Nephron progenitor cell (in vitro differentiated cells): Measurements from ENCODE around the gene MLIP.
A peak's percentile ranks its signal among the peaks of the same experiment; 100 is the strongest.

Experiments
- DNase-seq: peaks from one replicate; pipeline ENCODE4 v3.0.0; 2021
- H3K27ac Mint-ChIP-seq: 2 replicates; pipeline ENCODE4 v1.8.0; 2021; ENCODE audit warnings: mild to moderate bottlenecking, moderate library complexity, mixed read lengths
- H3K27me3 Mint-ChIP-seq: 2 replicates; pipeline ENCODE4 v1.8.0; 2021; ENCODE audit warnings: mild to moderate bottlenecking, low read depth, mixed read lengths; ENCODE audit not compliant: poor library complexity
- H3K36me3 Mint-ChIP-seq: 2 replicates; pipeline ENCODE4 v1.8.0; 2021; ENCODE audit warnings: low read depth, mixed read lengths
- H3K4me1 Mint-ChIP-seq: 2 replicates; pipeline ENCODE4 v1.8.0; 2021; ENCODE audit warnings: mixed read lengths
- H3K4me3 Mint-ChIP-seq: 2 replicates; pipeline ENCODE4 v1.8.0; 2021; ENCODE audit warnings: mild to moderate bottlenecking, moderate library complexity, mixed read lengths
- H3K9me3 Mint-ChIP-seq: 2 replicates; pipeline ENCODE4 v1.8.0; 2021; ENCODE audit warnings: mild to moderate bottlenecking, moderate library complexity, mixed read lengths
- CTCF ChIP-seq: fragments of 200-600 bp; sonication (generic); IDR thresholded peaks from 2 replicates; pipeline ENCODE4 v1.5.0; 2021; ENCODE audit warnings: antibody characterized with exemption

MLIP gene

GRCh38 chr6:54107470-54108090 lies 3.7 kb upstream of the MLIP start:
- no peaks in the 10 kb centered on the region for H3K36me3 Mint-ChIP-seq
- peaks cover 18% of the 10 kb centered on the region for H3K4me1 Mint-ChIP-seq
- no peak overlapping the region for H3K27ac Mint-ChIP-seq
- H3K27me3 Mint-ChIP-seq = peaks cover 5% of the 10 kb centered on the region
- DNase-seq = no peak
- no peaks in the 10 kb centered on the region for H3K9me3 Mint-ChIP-seq
- TF ChIP-seq CTCF = no peak
- no peak overlapping the region for H3K4me3 Mint-ChIP-seq

- no peak for TF ChIP-seq CTCF
- DNase-seq = no peak
- no peak overlapping the region for H3K27ac Mint-ChIP-seq
- H3K4me1 Mint-ChIP-seq = peaks cover 18% of the 10 kb centered on the region
- no peak overlapping the region for H3K4me3 Mint-ChIP-seq
- no peaks in the 10 kb centered on the region for H3K36me3 Mint-ChIP-seq
- peaks cover 5% of the 10 kb centered on the region for H3K27me3 Mint-ChIP-seq
- H3K9me3 Mint-ChIP-seq = no peaks in the 10 kb centered on the region
Observed at GRCh38 chr6:54108271-54108670, 3.0 kb upstream of the MLIP start.

- DNase-seq = no peak
- Mint-ChIP-seq H3K27ac (no peak overlapping the region), H3K36me3 (no peaks in the 10 kb centered on the region), H3K27me3 (peaks cover 8% of the 10 kb centered on the region), H3K4me1 (peaks cover 18% of the 10 kb centered on the region), H3K9me3 (no peaks in the 10 kb centered on the region), H3K4me3 (no peak overlapping the region)
- TF ChIP-seq CTCF = no peak
Observed at GRCh38 chr6:54109586-54109985, 1.7 kb upstream of the MLIP start.

- no peak for DNase-seq
- TF ChIP-seq CTCF = no peak
- no peaks in the 10 kb centered on the region for H3K36me3 Mint-ChIP-seq
- H3K27me3 Mint-ChIP-seq = peaks cover 8% of the 10 kb centered on the region
- H3K4me3 Mint-ChIP-seq = no peak overlapping the region
- no peak overlapping the region for H3K27ac Mint-ChIP-seq
- H3K9me3 Mint-ChIP-seq = peaks cover 11% of the 10 kb centered on the region
- peaks cover 13% of the 10 kb centered on the region for H3K4me1 Mint-ChIP-seq
Observed at GRCh38 chr6:54112151-54112650, 958 bp downstream of the MLIP start.

- Mint-ChIP-seq H3K27me3 (peaks cover 8% of the 10 kb centered on the region), H3K27ac (no peak overlapping the region), H3K4me3 (no peak overlapping the region), H3K4me1 (peaks cover 13% of the 10 kb centered on the region), H3K9me3 (peaks cover 11% of the 10 kb centered on the region), H3K36me3 (no peaks in the 10 kb centered on the region)
- TF ChIP-seq CTCF = no peak
- DNase-seq = no peak
Observed at GRCh38 chr6:54114991-54115390, 3.7 kb downstream of the MLIP start.

GRCh38 chr6:54115966-54116365 lies 4.7 kb downstream of the MLIP start:
- Mint-ChIP-seq H3K27ac (peak overlapping the region; percentile 14), H3K9me3 (peaks cover 11% of the 10 kb centered on the region), H3K4me1 (peaks cover 13% of the 10 kb centered on the region), H3K27me3 (peaks cover 8% of the 10 kb centered on the region), H3K4me3 (no peak overlapping the region), H3K36me3 (no peaks in the 10 kb centered on the region)
- DNase-seq = no peak
- no peak for TF ChIP-seq CTCF
